Esophagus mucosa (tissue), 1 donor: Measurements from ENCODE around the gene RWDD4. TPM values are rescaled to one million over a fixed set of nuclear protein-coding genes. Genes with fewer than 3 reads are reported as not detected.
"Not testable (repeated sequence)": the region's sequence is repeated elsewhere in the genome, so short reads cannot be mapped to it uniquely, and the experiment has no call there.

ENCODE experiments used
- ATAC-seq: fragments of 200-7000 bp; cut with Tn5 transposase; one replicate; pipeline ENCODE4 v1.9.1; 2020
- total RNA-seq: library from RNA; stranded (reverse); gene quantifications from one replicate; pipeline ENCODE4 v1.2.4, GENCODE V29; 2023
- donor health status: DM: yes; HTN: yes; CAD: no.

RWDD4 gene
- total RNA-seq, 1 donor from 2014 or later, result 17.6 TPM

DNA sequence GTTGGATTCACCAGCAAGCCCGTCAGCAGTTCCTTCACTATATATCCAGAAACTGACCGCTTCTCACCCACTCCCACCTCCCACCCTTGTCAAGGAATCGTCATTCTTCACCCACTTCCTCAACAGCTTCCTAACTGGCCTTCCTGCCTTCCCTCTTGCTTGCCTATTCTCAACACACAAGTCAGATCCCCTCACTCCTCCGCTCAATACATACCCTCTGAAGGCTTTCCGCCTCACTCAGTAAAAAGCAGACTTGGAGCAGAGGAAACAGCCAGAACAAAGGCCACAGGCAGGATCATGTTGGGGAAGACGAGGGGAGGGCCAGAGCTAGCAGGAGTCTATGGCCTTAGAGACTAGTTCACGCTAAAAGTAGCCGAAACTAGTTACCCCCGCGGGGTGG, 23.7 kb downstream of the RWDD4 start:
- ATAC-seq, result no peak

DNA sequence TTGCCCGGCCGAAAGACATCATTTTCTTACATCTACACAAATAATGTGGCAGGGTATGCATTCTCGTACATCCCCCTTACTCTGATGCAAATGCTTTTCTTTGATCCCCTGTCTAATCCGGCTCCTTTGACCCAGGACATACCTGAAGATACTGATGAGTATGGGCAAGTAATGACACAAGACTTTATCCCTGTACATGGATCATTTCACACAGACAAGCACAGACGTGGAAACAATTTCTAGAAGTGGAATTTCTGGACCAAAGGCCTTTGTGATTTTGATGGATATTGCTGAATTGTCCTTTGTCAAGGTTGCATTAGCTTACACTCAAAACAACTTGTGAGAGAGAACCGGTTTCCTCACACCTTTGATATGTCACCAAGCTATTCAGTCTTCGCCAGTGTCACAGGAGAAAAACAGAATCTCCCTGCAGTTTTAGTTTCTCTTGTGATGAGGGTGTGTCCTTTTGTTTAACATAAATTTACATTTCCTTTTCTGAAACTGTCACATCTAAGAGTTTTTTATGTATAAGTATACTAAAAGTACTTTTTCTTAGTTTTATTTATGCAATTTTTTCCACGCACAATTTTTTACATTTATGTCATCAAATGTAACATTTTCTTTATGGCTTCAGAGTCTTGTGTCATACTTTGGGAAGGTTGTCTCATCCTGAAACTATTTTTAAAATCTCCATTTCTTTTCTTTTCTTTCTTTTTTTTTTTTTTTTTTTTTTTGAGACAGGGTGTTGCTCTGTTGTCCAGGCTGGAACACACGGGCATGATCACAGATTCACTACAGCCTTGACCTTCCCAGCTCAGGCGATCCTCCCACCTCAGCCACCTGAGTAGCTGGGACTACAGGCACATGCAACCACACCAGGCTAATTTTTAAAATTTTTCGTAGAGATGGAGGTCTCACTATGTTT, 25.2 kb downstream of the RWDD4 start:
- peak; percentile 93 for ATAC-seq

DNA sequence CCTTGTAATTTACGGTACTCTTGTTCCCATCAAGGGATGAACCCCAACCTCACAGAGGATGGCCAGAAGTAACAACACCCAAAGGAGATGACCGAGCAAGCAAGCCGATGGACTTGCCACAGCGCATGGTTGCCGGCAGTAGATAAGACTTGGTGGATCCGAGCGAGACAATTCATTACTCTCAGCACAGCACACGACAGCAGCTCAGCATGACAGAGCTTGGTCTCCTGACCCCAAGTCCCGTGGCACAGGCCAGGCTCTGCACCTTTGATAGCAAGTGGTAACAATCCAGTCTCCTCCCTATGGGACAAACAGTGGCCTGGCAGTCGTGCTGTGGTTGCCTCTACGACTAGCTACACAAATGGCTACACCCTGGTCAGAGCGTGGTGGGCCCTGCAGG, 26.3 kb downstream of the RWDD4 start:
- ATAC-seq, result no peak

DNA sequence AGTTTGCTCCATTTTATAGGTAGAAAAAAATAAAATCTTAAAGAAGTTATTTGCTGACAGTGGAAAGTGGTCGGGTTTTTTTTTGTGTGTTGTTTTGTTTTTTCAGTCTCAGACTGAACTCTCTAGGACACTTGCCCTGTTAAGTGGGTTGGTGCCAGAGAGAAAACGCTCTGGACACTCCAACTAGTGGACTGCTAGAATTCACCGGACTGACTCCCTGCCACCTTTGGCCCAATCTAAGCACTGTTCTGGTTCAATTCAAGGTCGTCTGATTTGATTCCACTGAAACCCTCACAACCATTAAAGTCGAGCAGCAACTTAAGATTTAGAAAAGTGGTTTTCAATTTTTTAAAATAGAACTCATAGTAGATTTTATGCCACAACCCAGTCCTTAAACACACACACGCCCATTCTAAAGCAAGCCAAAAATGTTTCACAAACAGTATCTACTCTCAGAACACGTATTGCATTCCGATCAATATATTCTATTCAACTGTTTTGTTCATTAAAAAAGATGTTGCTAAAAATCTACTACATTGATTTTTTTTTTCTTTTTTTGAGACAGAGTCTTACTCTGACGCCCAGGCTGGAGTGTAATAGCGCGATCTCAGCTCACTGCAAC, 27.3 kb downstream of the RWDD4 start:
- ATAC-seq, result no peak

DNA sequence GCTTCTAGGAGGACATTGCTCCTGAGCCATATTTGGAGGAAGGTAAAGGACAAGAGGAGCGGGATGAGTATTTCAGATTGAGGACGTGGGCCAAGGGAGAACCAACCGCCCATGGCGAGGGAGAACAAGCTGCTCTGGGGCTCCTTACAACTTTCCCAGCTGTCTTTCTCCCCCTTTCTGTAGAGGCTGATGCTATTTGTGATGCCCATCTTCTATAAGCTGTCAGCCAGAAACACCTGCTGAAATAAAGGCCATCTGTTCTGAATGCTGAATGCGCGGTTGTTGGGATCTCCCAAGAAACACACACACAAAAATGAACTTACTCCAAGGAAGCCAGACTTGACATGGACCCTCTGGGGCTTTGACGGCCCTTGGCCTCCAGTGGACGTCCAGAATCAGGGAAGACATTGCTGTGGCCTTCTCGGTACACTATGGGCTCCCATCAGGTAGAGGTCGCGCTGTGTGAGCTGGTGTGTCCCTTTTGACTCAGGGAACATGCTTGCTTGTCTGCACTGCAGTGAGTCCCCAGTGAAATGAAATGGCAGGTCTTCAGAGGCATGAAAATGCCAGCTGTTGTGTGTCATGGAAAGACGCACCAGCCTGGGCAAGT, 30.9 kb downstream of the RWDD4 start:
- no peak for ATAC-seq

DNA sequence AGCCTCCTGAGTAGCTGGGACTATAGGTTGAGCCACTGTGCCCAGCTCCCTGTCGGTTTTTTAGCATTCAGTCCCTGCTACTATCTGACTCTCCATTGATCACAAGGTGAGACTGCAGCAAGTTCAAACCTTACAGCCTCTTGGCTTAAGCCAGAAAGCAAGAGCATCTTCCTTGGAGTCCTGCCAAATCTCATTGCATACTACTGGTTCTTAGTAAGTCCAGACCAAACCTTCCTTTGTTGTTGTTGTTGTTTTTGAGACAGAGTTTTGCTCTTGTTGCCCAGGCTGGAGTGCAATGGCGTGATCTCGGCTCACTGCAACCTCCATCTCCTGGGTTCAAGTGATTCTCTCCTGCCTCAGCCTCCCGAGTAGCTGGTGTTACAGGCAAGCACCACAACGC, 31.7 kb downstream of the RWDD4 start:
- not testable (repeated sequence) for ATAC-seq

DNA sequence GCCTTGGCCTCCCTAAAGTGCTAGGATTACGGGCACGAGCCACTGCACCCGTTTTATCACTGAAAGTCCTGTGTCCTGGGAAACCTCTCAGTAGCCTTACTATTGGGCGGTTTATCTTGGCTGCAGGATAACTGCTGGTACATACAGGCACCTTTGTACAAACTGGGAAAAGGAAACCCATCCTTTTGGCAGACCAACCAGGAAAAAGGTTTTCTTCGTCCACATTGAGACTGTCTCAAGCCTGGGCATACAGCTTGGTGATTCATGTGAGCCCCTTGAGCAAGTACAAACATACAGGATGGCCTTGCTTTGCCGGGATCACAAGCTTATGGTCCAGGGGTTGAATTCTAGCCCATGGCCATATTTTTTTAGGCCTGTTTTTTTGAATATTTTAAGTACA, 32.8 kb downstream of the RWDD4 start:
- peak; percentile 52 for ATAC-seq

DNA sequence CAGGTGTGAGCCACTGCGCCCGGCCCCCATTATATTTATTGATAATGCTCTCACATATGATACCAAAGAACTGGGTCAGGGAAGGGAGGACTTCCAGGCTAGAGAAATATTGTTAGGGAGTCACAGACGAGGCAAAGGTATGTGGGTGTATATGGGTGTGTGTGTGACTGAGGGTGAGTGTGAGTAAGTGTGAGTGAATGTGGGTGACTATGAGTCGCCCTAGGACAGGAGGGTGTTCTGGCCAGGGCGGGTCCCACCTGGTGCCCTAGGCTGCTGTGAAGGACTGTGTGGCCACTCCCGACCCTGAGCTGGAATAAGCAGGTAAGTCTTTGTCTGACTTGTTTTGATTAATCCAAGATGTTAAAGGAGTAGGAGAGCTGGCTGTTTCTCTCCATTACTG, 34.4 kb downstream of the RWDD4 start:
- ATAC-seq, result peak; percentile 100

DNA sequence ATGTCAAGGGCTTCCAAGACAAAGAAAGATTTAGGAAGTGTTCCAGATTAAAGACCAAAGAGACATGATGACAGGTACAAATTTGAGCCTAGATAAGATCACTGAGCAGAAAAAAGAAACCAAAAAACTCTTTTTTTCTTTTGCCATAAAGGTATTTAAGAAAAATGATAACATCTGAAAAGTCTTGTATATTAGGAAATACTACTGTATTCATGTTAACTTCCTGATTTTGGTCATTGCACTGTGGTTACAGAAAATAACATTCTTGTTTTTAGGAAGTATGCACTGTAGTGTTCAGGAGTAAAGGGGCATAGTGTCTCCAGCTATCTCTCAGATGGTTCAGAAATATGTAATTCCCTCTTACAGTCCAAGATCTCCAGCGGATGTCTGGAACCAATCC, 37.1 kb downstream of the RWDD4 start:
- no peak for ATAC-seq

DNA sequence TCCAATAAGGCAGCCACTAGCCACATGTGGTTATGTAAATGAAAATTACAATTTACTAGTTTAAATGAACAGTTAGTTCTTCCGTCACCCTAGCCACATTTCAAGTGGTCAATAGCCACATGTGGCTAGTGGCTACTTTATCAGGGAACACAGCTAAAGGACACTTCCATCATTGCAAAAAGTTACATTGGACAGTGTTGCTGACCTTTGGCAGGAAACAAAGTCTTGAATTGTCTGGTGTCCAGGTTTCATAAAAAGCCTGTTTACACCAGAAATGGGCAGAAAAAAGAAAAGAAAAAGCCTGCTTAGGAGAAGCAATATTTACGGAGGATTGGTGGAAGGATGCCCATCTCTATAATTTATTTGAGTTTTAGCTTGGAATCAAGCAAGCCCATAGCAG, 38.6 kb downstream of the RWDD4 start:
- no peak for ATAC-seq

DNA sequence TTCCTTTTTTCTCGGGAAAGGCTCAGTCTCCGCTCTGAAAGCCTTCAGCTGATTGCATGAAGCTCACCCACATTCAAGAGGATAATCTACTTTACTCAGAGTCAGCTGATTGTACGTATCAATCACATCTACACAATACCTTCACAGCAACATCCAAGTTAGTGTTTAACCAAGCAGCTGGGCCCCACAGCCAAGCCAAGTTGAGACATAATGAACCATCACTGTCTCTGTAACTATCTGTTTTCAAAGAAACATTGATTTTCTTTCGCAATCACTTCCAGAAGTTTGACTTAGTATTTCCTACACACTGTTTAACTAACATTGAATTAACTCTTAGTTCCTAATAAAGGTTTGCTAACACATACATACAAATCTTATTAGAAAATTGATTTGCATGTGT, 40.3 kb downstream of the RWDD4 start:
- ATAC-seq, result no peak

DNA sequence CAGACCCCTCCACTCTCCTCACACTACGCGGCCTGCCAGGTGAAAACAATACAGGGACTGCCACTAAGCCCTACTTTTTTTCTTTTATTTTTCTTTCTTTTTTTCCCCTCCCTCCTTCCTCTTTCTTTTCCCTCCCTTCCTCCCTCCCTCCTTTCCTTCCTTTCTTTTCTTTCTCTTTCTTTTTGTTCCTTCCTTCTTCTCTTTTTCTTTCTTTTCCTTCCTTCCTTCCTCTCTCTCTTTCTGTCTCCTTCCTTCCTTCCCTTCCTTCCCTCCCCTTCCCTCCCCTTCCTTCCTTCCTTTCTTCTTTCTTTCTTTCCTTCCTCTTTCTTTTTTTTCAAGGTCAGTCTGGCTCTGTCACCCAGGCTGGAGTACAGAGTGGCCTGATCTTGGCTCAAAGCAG, 41.9 kb downstream of the RWDD4 start:
- ATAC-seq, result no peak

DNA sequence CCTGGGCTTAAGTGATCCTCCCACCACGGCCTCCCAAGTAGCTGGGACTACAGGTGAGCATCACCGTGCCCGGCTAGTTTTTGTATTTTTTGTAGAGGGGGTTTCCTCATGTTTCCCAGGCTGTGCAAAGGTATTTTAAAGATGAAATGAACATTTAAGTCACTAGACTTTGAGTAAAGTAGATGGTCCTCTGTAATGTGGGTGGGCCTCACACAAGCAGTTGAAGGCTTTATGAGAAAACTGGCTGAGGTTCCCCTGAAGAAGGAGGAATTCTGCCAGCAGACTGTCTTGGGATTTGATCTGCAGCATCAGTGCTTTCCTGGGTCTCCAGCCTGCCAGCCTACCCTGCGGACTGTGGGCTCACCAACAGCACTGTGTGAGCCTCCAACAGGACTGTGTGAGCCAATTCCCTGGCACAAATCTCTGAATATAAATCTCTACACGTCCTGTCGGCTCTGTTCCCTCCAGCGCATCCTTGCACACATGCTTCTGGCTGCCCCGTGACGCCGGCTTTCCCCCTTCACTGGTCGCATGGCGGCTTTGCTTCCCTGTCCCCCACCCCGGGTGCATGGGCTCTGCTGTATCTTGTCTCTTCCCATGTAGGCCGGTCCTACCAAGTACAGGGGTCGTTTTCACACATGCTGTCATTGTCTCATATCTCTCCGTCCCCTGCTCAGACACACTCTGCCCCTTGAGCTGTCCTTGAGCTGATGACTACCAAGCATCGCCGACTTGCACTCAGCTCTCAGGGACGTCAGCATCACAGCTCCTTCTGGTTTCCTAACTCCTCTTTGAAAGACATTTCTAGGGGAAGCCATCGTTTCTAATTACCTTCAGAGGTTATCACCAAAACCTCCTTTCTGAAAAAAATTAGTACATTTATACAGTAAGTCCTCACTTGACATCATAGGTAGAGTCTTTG, 46.4 kb downstream of the RWDD4 start:
- no peak for ATAC-seq

DNA sequence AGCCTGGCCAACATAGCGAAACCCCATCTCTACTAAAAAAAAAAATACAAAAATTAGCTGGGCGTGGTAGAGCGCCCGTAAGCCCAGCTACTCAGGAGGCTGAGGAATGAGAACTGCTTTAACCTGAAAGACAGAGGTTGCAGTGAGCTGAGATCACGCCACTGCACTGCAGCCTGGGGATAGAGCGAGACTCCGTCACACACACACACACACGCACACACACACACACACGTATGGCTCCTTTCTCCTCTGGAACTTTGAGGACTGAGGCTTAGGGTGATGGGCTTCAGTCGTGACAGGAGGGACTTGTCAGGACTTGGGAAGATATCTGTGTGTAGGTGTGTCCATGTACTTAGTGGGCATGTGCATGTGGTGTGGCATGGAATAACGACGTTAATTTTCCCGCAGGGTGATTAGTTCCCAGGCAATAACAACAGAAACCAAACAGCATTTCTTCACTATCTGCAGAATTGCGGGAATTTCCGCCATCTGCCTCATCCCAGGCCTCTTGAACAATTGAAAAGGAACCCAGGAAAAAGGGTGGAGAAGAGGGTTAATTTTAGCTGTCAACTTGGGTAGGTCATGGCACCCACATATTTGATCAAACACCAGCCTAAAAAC, 47.7 kb downstream of the RWDD4 start:
- ATAC-seq, result peak; percentile 7

DNA sequence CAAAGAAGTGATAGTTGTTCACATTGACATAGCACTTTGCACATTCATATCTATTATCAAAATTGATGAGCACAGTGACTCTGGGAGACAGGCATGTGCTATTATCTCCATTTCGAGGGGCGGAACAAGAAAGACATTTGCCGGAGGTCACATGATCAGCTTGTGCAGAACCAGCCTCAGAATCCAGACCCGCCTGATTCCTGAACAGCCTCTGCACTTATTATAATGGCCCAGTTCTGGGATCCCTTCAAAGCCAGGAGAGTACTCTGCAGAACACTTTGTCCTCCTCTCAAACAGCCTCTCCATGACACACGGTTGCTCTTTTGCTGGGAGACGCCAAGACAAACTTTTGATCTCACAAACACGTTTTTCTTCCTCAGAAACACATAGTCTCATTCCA, 48.4 kb downstream of the RWDD4 start:
- ATAC-seq, result no peak

DNA sequence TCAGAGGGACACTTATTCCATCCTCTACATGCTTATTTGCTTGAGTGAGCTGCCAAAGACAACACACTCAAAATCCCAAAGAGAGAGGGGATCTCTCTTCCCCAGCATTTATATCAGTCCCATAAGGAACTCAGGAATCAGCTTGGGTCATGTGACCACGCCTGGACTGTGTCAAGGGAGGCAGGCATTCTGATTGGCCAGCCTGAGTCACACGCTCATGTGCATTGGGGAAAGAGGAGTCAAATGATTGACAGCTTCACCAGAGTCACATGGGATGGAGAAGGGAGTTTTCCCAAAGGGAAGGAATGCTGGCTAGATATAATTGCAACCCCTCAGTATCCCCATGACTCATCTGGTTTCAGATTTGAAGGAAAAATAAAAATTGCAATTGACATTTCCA, 49.0 kb downstream of the RWDD4 start:
- ATAC-seq, result no peak

DNA sequence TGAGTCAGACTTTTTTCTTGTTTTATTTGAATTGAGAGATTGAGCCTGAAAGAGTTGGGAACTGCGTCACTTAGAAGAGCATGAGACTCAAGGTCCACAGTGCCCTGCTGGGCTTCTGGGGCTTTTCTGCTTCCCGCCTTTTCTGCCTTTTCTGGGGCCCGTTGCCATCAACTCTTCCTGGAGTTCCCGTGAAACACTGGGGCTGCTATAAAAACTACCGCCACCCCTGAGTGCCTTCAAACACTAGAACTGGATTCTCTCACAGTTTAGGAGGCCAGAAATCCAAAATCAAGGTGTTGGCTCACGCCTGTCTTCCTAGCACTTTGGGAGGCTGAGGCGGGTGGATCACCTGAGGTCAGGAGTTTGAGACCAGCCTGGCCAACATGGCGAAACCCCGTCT, 49.8 kb downstream of the RWDD4 start:
- ATAC-seq, result no peak

DNA sequence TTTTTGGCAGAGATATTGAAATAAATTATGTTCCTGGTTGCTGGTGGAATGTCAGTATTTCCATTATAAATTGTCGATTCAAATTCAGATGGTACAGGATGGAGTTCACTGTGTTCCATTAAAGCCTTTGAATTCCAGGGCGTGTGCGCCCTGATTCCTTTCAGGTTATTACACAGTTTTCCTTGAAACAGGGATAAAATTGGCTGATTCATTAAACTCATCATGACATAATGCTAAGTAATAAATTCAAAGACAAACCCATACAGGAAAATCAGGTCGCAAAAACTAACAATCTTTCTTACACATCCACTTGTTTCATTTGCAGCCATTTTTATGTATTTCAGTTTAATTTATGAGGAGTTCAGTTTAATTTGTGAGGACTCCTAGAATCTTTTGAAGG, 51.1 kb downstream of the RWDD4 start:
- ATAC-seq, result peak; percentile 73

DNA sequence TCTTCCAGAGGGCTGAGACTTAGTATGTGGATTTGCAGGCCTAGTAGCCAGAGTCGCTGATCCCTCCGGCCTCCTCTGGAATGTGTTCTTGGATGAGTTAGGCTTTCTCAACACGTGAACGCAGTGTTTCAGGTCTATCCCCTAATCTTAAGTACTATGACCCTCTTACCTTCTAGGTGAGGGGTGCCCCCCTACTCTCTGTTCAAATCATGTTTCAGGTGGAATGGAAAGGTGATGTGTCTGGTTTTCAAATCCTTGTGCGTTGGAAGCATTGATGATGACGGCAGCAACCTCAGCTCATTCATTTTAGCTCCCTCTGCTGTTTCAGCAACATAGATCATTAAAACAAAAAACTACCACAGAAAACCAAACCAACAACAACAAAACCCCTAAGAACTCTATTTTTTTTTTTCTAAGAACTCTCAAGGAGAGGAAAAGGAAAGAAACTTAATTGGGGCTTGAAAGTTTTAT, 56.4 kb downstream of the RWDD4 start:
- ATAC-seq, result no peak

DNA sequence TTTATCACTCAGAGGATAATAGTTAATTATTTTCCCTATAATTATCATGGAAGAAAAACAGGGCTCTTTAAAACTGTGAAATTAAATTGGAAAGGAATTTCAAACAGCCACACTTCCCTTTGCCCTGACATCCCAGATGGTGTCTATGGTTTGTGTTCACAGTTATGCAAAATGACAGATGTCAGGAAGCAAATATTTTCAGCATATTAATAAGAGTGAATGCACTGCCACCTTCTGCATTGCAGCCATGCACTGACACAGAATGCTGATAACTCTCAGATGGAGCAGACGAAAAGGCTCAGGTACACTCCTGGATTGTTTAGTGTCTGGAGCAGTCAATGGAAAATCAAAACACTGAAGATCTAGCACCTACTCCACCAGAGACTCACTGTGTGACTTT, 57.6 kb downstream of the RWDD4 start:
- no peak for ATAC-seq

DNA sequence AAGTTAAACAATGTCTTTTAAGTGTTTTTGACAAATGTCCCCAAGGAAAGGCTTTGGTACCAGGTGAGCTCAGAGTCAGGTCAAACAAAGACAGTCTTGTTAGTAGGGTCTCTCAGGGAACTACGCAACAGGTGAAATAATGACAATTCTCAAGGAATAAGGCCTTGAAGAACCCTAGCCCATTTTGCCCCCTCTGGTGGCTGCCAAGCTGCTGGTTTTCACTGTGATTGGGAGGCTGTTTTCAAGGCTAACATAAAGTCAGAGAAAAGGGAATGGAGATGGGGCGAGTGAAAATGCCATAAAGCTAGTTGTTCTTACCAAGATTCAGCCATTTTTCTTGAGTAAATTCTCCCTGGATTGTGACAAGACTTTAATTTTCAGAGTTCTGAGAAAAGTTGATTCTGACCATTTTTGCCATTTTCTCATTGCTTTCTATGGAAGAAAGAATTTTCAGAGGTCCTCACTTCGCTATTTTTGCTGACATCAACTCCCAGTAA, 58.7 kb downstream of the RWDD4 start:
- ATAC-seq, result no peak

DNA sequence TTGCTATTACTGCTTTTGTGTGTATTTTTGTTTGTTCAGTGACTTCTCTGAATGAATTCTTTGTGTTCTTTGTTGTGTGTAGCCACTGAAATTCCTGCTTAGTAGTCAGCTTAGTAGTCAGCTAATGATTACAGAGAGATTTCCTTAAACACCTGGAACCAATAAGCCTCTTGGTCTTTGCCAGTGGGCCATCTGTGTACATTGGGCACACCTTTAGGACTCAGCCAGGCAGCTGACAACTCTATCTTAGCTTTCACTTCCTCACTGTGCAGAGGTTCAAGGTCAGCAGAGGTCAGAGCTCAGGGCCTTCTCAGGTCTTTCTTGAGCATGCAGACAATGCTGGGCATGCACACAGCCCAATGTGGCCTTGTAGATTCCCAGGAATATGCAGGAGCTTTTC, 59.3 kb downstream of the RWDD4 start:
- ATAC-seq, result peak; percentile 28
